HG02884 (cell line): Measurements from ENCODE around the gene REM2.
"Not testable (repeated sequence)": the region's sequence is repeated elsewhere in the genome, so short reads cannot be mapped to it uniquely, and the experiment has no call there.

Source experiments
- ATAC-seq: cut with Tn5 transposase; IDR thresholded peaks from one replicate; pipeline ENCODE4 v1.9.1; 2021; ENCODE audit warnings: mild to moderate bottlenecking, moderate library complexity; ENCODE audit not compliant: unreplicated experiment

REM2 gene

GRCh38 chr14:22896356-22896755, 13.3 kb downstream of the REM2 start:
- no peak for ATAC-seq

- ATAC-seq: no peak
These were observed 13.7 kb downstream of the REM2 start for GRCh38 chr14:22896760-22897159.

GRCh38 chr14:22897357-22897756, 14.3 kb downstream of the REM2 start:
- no peak for ATAC-seq

- ATAC-seq: no peak
These were observed 15.5 kb downstream of the REM2 start for GRCh38 chr14:22898302-22899090.

GRCh38 chr14:22900081-22900799, 17.2 kb downstream of the REM2 start:
- no peak for ATAC-seq

GRCh38 chr14:22901799-22902198, 18.8 kb downstream of the REM2 start:
- no peak for ATAC-seq

GRCh38 chr14:22903742-22904087, 20.7 kb downstream of the REM2 start:
- ATAC-seq: no peak

GRCh38 chr14:22905627-22906026, 22.6 kb downstream of the REM2 start:
- no peak for ATAC-seq

- no peak for ATAC-seq
These were observed 23.1 kb downstream of the REM2 start for GRCh38 chr14:22906073-22906472.

GRCh38 chr14:22907429-22907828, 24.4 kb downstream of the REM2 start:
- no peak for ATAC-seq

GRCh38 chr14:22908601-22909000, 25.6 kb downstream of the REM2 start:
- no peak for ATAC-seq

GRCh38 chr14:22910916-22911315, 27.9 kb downstream of the REM2 start:
- ATAC-seq: no peak

GRCh38 chr14:22914836-22915235, 31.8 kb downstream of the REM2 start:
- not testable (repeated sequence) for ATAC-seq

GRCh38 chr14:22915886-22916521, 33.0 kb downstream of the REM2 start:
- ATAC-seq: no peak

GRCh38 chr14:22918804-22919600, 36.0 kb downstream of the REM2 start, which contains the start of gene RBM23:
Gene RBM23 (minus strand): TSS chr14:22919149.
- peak; percentile 89 for ATAC-seq

GRCh38 chr14:22919601-22919921, 36.5 kb downstream of the REM2 start:
- ATAC-seq: peak; percentile 1

GRCh38 chr14:22920697-22921096, 37.7 kb downstream of the REM2 start:
- no peak for ATAC-seq

- ATAC-seq: no peak
These were observed 39.3 kb downstream of the REM2 start for GRCh38 chr14:22922294-22922693.

GRCh38 chr14:22923746-22924145, 40.7 kb downstream of the REM2 start:
- ATAC-seq: no peak

GRCh38 chr14:22925513-22925912, 42.5 kb downstream of the REM2 start:
- no peak for ATAC-seq

- no peak for ATAC-seq
These were observed 43.3 kb downstream of the REM2 start for GRCh38 chr14:22926316-22926715.
